HG03196 (cell line): ENCODE measurements around the gene AGAP5.

Experiments
- ATAC-seq: cut with Tn5 transposase; IDR thresholded peaks from one replicate; pipeline ENCODE4 v1.9.1; 2021; ENCODE audit not compliant: unreplicated experiment

Gene AGAP5

DNA sequence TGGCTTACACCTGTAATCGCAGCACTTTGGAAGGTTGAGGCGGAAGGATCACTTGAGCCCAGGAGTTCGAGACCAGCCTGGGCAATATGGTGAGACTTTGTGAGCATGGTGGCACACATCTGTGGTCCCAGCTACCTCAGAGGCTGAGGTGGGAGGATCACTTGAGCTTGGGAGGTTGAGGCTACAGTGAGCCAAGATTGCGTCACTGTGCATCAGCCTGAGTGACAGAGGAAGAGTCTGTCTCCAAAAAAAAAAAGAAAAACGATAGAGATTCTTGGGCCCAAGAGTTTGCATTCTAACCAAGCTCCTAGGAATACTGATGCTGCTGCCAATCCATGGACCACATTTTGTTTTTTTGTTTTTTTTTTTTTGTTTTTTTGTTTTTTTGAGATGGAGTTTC, 68.7 kb downstream of the AGAP5 start:
- no peak for ATAC-seq

DNA sequence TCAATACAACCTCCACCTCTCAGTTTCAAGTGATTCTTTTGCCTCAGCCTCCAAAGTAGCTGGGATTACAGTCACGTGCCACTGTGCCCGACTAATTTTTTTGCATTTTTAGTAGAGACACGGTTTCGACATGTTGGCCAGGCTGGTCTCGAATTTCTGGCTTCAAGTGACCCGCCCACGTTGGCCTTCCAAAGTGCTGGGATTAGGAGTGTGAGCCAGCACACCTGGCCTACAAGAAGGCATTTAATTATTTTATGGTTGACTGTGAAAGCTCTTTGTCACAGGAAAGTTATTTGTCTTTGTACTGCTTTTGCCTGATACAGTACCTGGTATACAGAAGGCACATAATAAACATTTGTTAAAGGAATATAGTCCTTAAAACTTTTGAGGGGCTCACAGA, 69.5 kb downstream of the AGAP5 start:
- ATAC-seq = no peak

DNA sequence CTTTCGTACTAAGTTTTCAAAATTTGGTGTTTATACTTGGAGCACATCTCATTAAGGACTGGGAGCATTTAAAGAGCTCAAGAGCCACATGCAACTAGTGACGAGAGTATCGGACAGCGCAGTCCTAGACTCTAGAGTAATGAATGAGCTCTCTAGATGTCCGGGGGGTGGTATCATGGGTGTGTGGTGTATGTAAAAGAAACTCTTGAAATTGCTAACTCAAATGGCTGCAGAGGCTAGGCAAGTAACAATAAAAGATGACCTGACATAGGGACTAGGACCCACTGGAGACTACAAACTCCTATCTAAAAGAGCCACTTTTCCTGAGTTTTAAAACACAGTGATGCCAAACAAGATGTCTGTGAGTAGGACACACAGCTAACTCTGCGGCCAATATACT, 70.6 kb downstream of the AGAP5 start:
- no peak for ATAC-seq

DNA sequence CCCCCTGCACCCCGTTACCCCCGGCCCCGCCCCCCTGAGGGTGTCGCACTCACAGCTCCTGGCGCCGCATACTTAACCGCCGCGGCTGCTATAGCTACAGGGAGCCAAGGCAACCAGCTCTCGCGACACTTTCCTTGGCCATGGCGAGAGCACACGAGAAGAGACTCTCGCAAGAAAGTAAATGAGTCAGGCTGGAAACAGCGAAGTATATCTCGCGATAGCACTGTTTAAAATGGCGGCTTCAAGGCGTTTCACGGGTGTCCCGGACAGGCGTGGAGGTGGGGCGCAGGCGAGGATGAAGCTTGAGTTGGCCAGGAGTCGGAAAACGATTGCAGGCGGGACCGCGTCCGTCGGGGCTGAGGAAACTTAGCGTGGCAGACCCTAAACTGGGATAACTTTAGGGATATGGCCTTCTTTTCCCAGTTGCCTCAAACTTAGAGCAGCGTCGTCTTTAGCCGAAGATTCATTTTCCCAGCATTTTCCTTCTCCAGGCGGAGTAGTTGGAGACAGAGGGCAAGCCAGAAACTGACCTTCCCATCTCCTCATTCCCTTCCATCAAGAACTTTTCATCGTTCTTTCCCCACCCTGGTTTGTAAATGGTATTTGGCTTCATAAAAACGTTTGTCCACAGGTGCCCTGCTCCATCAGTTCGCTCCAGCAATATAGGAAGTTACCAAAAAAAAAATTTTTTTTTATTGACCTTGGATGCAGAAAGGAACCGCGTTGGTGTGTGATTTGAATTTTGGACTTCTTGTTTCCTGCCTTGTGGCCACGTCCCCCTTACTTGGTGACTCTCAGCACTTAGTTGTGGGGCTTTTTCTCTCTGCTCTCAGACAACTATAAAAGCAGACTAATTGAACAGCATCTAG, 71.8 kb downstream of the AGAP5 start:
- ATAC-seq = peak; percentile 96

DNA sequence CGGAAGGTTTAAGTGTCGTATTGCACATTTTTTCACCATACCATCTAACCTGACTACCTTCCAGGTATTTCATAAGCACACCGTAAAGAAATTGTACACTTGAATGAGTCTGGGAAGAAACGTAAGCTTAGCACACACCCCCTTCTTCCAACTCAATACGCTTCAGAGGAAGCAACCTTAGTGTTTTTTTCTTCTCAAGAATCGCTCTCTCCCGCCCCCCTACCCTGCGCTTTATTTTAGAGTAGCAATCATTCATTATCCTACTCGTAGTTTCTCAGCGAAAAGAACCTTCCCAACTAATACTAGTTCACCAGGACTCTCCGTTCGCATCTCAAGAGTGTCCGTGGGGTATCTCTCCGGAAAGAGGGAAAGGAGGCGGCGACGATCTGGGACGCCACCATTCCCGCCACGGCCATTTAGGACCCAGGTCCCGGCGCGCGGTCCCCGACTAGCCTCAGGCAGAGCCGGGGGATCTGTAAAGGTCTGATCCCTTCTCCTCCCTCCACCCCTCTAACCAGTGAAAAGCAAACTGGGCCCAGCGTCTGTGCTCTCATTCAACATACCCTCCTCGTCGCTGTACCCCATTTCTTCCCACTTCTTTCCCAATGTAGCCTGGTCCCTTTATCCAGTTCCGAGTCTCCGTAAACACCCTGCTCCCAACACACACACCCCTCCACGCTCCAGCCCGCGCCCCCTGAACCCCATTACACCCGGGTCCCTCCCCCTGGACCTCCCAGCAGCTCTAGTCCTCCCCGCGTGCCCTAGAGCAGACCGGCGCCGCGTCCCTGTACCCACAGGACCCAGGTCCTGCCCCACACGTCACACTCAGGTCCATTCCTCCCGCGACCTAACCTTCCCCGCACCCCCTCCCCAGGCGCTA, 72.7 kb downstream of the AGAP5 start:
- ATAC-seq = peak; percentile 12
